Fibroblast of pulmonary artery (primary cell): ENCODE results near the gene SLC7A6.

ENCODE experiments used
- DNase-seq: peaks from one replicate; pipeline ENCODE4 v3.0.0-alpha.2; 2010; ENCODE audit warnings: low read depth
- H3K4me3 ChIP-seq: replicated peaks from 2 replicates; pipeline ENCODE4 v1.5.1; 2011; ENCODE audit warnings: low read depth, mild to moderate bottlenecking, control low read depth, low read length, moderate library complexity
- TF ChIP-seq, protein P1 (sequence below): IDR thresholded peaks from 2 replicates; pipeline ENCODE4 v1.5.1; 2011; ENCODE audit warnings: mild to moderate bottlenecking, control low read depth, low read length, inconsistent platforms; ENCODE audit errors: missing control alignments

SLC7A6 gene

DNA sequence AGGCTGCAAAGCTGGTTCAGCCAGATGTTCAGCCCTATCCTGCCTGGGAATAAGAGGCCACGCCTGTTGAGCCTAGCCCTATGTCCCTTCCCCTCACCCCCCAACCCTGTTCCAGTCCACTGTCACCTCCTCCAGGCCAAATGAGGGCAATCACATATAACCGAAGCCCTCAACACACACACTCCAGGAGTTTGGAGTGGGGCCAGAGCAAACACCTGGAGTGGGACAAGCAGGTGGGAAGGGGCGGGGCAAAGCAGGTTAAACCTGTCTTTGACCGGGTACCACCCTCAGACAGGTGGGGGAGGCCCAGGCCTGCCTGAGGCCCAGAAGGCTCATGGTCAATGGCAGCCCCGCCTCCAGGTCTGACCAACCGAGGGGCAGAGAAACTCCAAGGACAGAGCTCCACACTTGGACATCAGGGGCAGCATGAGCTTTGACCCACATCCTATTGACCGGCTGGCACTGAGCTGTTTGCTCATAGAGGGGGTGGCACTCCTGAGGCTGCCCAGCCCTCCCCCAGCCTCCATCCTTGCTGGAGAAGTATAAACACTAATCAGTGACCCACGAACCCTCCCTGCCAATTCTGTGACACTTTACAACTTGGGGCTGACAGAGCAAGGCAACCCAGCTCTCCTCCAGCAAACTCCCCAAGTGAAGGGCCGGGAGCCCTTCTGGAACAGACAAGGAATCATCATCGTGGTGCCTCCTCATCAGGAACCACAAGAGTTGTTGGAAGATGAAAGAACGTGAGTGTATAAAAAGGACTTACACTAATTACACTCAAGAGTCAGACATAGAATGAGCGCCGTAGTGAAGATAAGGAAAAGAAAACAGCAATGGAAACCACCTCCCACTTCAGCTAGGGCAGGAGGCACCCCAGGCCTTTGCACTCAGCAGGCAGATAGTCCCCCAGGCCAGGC, 29.9 kb upstream of the SLC7A6 start:
- TF ChIP-seq, protein P1, sequence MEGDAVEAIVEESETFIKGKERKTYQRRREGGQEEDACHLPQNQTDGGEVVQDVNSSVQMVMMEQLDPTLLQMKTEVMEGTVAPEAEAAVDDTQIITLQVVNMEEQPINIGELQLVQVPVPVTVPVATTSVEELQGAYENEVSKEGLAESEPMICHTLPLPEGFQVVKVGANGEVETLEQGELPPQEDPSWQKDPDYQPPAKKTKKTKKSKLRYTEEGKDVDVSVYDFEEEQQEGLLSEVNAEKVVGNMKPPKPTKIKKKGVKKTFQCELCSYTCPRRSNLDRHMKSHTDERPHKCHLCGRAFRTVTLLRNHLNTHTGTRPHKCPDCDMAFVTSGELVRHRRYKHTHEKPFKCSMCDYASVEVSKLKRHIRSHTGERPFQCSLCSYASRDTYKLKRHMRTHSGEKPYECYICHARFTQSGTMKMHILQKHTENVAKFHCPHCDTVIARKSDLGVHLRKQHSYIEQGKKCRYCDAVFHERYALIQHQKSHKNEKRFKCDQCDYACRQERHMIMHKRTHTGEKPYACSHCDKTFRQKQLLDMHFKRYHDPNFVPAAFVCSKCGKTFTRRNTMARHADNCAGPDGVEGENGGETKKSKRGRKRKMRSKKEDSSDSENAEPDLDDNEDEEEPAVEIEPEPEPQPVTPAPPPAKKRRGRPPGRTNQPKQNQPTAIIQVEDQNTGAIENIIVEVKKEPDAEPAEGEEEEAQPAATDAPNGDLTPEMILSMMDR, result no peak
- H3K4me3 ChIP-seq, result no peak overlapping the region
- DNase-seq, result no peak

DNA sequence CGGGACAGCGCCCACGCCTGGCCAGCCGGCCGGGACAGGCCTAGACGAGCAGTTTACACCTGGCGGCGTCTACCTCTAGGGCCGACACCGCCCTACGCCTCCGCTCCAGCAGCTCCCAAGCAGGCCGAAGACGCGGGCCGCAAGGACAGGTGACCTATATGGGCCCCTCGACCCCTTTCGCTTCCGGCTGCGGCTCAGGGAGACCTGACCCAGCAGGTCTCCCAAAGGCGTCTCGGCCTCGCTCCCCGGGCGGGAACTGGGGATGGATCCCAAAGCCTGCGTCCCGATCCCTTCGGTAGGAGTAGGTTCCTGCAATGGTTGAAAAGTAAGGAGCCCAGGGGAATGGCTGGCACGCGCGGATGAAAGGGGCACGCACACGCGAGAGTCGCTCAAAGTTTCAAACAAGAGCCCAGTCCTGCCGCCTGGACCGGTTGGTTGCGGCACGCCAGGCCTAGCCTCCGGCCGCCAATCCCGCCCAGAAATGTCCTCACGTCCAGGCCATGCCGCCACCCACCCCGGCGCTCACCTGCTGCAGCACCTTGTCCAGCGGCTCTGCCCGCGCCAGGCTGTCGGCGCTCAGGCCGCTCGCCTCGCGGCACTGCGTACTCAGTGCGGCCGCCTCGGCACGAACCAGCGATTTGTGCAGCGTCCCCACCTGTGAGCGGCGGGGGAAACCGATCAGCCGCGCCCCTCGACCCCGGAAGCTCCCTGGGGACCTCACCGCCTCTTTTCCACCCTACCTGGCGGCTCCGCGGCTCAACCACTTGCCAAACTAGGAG, 29.0 kb upstream of the SLC7A6 start:
- TF ChIP-seq, protein P1, result no peak
- H3K4me3 ChIP-seq, result no peak overlapping the region
- no peak for DNase-seq

DNA sequence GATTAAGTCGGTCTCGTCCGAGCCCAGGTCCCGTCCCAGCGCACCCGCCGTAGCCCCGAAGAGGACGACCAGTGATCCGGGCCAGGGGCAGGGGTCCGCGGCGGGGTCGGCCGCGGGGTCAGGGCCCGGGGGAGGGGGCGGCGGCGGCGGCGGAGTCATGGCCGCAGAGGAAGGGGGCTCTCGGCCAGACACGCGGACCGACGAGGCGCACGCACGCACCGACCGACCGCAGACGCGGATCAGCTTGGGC, 28.5 kb upstream of the SLC7A6 start, which contains the start of gene ESRP2:
Gene ESRP2 (minus strand): TSS at position 241 of the 250 bp plus-strand sequence. CDS start 82 bp downstream, at position 159.
- peak within 1 kb of the TSS; percentile 64 for H3K4me3 ChIP-seq
- no peak for DNase-seq
- TF ChIP-seq, protein P1, result no peak

DNA sequence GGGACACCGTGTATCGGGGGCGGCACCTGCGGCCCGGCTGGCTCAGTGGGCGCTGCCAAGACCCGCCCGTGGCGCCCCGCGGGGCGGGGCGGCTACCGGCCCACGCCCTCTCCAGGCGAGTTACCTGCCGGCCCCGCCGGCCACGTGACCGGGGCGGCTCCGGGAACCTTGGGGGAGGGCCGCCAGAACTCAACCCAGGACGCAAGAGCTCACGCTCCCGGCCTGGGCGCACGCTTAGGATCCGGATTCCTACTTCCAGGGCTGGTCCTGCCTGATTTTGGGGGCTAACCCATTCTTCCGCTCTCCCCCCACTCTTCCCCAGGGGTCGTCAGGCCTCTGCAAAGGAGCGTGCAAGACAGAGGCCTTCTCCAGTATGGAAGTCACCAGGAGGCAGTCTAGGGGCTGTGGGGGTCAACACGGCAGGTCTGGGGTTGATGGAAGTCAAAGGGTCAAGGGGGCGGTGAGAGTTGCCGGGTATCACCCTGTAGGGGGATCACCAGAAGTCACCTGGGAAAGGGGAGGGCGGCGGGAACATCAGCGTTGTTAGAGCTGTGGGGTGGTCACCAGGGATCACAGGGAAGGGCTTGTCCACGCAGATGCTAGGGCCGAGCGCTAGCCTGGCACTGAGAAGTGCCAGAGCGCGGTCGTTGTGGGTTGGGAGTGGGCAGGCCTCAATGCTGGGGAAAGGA, 28.0 kb upstream of the SLC7A6 start:
- TF ChIP-seq, protein P1, result no peak
- no peak overlapping the region for H3K4me3 ChIP-seq
- DNase-seq, result no peak

DNA sequence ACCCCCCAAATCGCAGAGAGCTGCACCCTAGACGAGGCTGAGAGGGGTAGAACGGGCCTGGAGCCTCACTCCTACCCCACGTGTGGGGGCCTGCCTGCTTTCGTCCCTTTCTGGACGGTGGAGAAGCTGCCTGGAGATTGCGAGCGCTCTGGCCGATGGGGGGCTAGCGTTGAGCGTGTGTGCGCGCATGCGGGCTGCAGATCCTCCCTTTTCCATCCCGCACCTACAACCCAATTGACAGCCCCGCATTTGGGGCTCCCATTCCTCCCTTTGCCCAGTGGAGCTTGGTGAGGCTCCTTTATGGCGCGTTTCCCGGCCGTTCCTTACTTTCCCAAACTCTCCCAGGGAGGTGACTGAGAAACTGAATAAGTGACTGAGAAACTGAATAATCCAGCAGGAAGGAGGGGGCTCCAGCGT, 27.5 kb upstream of the SLC7A6 start:
- DNase-seq, result no peak
- TF ChIP-seq, protein P1, result no peak
- H3K4me3 ChIP-seq, result peak overlapping the region; percentile 64

DNA sequence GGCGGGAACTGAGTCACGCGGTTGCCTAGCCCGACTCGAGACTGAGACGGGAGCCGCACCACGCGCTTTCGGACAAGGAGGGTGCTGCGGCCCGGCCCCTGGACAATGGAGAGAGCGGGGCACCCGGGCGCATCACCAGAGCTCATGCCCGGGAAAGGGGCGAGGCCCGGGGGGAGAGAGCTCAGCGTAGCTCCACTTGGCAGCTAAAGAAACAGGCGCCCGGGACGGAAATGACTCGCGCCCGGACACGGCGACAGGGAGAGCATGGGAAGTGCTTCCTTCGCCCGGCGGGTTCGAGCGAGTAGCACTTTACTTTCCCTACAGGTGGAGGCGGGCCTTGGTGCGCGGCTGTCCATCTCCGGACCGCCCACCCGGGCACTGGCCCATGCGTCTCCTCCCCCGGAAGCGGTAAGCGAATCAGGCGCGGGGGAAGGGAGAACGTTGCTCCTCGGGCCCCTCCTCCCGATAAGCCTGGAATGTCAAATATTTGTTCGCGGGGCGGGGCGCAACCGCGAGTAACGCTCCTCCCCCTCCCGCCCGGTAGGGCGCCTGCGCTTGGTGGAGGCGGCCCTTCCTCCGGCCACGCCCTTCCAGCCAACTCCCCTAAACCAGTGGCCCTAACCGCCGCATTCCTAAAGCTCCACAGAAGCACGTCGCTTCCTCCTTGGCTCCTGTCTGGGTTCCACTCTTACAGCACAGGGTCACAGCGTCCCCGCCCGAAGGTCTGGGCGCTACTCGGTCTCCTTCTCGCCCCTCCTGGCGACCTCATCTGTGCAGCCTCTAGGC, 26.9 kb upstream of the SLC7A6 start:
- DNase-seq, result peak; percentile 98
- H3K4me3 ChIP-seq, result peak overlapping the region; percentile 64
- TF ChIP-seq, protein P1, result no peak
